ENCODE measurements around the gene AGBL1.
"Not testable (repeated sequence)": the region's sequence is repeated elsewhere in the genome, so short reads cannot be mapped to it uniquely, and the experiment has no call there.

Gene AGBL1

GRCh38 chr15:86082619-86083380, 3.1 kb downstream of the AGBL1 start:
- DNase-seq (ENCODE audit: low read depth in 2 of 2): no peak

GRCh38 chr15:86087808-86088207, 8.1 kb downstream of the AGBL1 start:
- DNase-seq (ENCODE audit: low read depth in 2 of 2): no peak

- no peak for DNase-seq (ENCODE audit: low read depth in 2 of 2)
These were observed 9.8 kb downstream of the AGBL1 start for GRCh38 chr15:86089422-86089821.

GRCh38 chr15:86101818-86102217, 22.1 kb downstream of the AGBL1 start:
- DNase-seq (ENCODE audit: low read depth in 2 of 2): no peak

- no peak for DNase-seq (ENCODE audit: low read depth in 2 of 2)
These were observed 24.2 kb downstream of the AGBL1 start for GRCh38 chr15:86103825-86104224.

GRCh38 chr15:86106306-86106705, 26.6 kb downstream of the AGBL1 start:
- DNase-seq (ENCODE audit: low read depth in 2 of 2): no peak

- no peak for DNase-seq (ENCODE audit: low read depth in 2 of 2)
These were observed 35.6 kb downstream of the AGBL1 start for GRCh38 chr15:86115145-86115801.

- no peak for DNase-seq (ENCODE audit: low read depth in 2 of 2)
These were observed 42.0 kb downstream of the AGBL1 start for GRCh38 chr15:86121568-86122225.

GRCh38 chr15:86122691-86123391, 43.2 kb downstream of the AGBL1 start:
- not testable (repeated sequence) for DNase-seq (ENCODE audit: low read depth in 2 of 2)

GRCh38 chr15:86125775-86126174, 46.1 kb downstream of the AGBL1 start:
- no peak for DNase-seq (ENCODE audit: low read depth in 2 of 2)

GRCh38 chr15:86127547-86127946, 47.9 kb downstream of the AGBL1 start:
- DNase-seq (ENCODE audit: low read depth in 2 of 2): no peak

- DNase-seq (ENCODE audit: low read depth in 2 of 2): no peak
These were observed 55.4 kb downstream of the AGBL1 start for GRCh38 chr15:86135041-86135440.

- no peak for DNase-seq (ENCODE audit: low read depth in 2 of 2)
These were observed 57.2 kb downstream of the AGBL1 start for GRCh38 chr15:86136861-86137260.

- no peak for DNase-seq (ENCODE audit: low read depth in 2 of 2)
These were observed 59.1 kb downstream of the AGBL1 start for GRCh38 chr15:86138798-86139197.

- peak; percentile 1 to 4 for DNase-seq (ENCODE audit: low read depth in 2 of 2)
These were observed 60.2 kb downstream of the AGBL1 start for GRCh38 chr15:86139828-86140227.

GRCh38 chr15:86154705-86155104, 75.0 kb downstream of the AGBL1 start:
- DNase-seq (ENCODE audit: low read depth in 2 of 2): no peak

- no peak for DNase-seq (ENCODE audit: low read depth in 2 of 2)
These were observed 75.9 kb downstream of the AGBL1 start for GRCh38 chr15:86155551-86155950.

GRCh38 chr15:86157606-86158293, 78.1 kb downstream of the AGBL1 start:
- no peak for DNase-seq (ENCODE audit: low read depth in 2 of 2)

GRCh38 chr15:86159468-86159867, 79.8 kb downstream of the AGBL1 start:
- DNase-seq (ENCODE audit: low read depth in 2 of 2): no peak

GRCh38 chr15:86161250-86161649, 81.6 kb downstream of the AGBL1 start:
- DNase-seq (ENCODE audit: low read depth in 2 of 2): no peak

GRCh38 chr15:86162172-86162591, 82.5 kb downstream of the AGBL1 start:
- no peak for DNase-seq (ENCODE audit: low read depth in 2 of 2)

- no peak for DNase-seq (ENCODE audit: low read depth in 2 of 2)
These were observed 83.0 kb downstream of the AGBL1 start for GRCh38 chr15:86162641-86163040.
